NCI-H510A (cell line): ENCODE data around the gene BBS7.

Experiments used
- DNase-seq: peaks from one replicate; lab custom pipeline; 2025; lab: John Stamatoyannopoulos, UW

BBS7 gene

DNA sequence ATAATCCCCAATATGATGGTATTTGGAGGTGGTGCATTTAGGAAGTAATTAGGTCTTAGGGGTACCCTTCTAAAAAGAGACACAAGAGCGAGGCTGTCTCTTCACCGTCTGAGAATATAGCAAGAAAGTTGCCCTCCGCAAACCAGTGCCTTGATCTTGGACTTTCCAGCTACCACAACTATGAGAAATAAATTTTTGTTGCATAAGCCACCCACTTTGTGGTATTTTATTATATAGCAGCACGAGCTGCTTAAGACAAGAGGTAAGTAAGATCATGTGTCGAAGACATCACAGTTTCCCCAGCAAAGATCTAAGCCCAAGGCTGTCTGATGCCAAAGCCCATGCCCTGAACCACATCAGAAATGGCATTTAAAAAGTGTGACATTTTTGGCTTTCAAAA, 78.8 kb downstream of the BBS7 start:
- DNase-seq: no peak

GRCh38 chr4:121790976-121791375, 79.3 kb downstream of the BBS7 start:
- DNase-seq: no peak

GRCh38 chr4:121789960-121790829, 80.1 kb downstream of the BBS7 start:
- DNase-seq: no peak

GRCh38 chr4:121789455-121789854, 80.8 kb downstream of the BBS7 start:
- no peak for DNase-seq

DNA sequence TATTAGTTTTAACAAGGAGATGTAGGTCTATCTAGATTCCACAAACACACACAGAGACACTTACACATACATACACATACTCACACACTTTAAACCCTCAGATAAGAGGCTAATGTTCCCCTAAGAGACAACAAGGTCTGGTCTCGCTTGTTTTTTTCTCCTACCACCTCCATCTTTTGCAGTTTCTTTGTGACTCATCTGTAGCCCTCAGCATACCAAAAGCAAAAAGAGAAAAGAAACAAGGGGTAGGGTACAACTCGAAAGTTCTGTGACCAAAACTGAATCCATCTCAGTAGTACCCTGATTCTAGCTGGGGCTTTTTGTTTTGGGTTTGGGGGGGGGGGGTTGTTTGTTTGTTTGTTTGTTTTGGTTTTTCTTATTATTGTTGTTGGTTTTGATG, 81.4 kb downstream of the BBS7 start:
- no peak for DNase-seq

- DNase-seq: no peak
Measured at GRCh38 chr4:121786221-121786620, 84.1 kb downstream of the BBS7 start.

DNA sequence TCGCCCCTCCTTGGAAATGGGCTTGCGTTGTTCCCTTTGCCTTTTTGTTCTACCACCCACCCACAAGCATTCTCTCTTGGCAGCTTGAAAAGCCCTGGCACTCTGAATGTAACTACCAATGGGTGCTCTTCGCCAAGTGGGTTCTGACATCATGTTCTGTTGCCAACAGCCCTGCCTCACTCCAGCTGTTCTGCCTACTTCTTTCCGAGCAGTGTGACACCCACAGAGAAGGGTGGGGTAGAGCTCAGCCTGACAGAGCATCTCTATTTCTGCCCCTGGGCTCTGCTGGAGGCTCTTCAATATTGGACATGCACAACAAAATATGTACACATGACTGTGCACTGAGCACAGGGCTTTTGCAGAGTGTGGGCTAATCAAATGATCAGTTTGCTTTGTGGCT, 84.8 kb downstream of the BBS7 start:
- DNase-seq: no peak

DNA sequence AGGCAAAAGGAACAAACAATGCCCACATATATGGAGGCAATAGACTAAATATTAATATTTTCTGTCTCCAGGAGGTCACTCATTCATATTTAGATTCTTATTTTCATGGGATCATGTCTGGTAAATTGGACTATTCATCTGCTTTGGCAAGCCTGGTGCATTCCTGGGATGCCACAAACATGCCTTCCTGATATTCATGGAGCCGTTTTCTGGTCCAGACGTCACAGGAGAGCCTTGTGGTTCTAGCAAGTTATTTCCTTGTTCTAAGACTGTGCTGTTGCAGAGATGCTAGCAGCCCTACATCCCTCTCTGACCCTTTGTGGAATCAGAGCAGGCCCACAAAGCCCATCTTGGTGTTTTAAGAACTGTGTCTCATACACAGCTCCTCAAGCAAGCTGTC, 85.3 kb downstream of the BBS7 start:
- DNase-seq: no peak

GRCh38 chr4:121784401-121784800, 85.9 kb downstream of the BBS7 start:
- DNase-seq: no peak

- no peak for DNase-seq
Measured at GRCh38 chr4:121783210-121783609, 87.1 kb downstream of the BBS7 start.

GRCh38 chr4:121778991-121779628, 91.2 kb downstream of the BBS7 start:
- DNase-seq: no peak

DNA sequence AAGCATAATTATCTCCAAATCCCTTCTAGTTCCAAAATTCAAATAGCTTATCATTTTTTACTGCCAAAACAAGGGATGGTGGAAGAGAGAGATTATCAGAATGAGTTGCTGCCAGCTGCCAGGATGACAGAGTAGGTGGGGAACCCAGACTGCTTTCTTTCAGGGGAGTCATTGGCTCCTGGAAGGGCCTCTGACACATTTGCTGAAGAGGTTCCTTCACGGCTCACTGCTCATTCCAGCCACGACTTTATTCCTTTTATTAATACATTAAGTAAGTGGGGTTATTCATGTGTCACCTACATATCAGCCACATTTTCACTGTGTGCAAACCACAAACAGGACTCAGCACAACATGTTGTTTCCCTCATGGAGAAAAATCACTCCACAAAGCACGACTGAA, 92.6 kb downstream of the BBS7 start:
- DNase-seq: peak; percentile 7

- no peak for DNase-seq
Measured at GRCh38 chr4:121776610-121777401, 93.5 kb downstream of the BBS7 start.
